Thoracic aorta (tissue), 2 donors: ENCODE measurements around the gene PYY. TPM values are rescaled to one million over a fixed set of nuclear protein-coding genes. Genes with fewer than 3 reads are reported as not detected.
A peak's percentile ranks its signal among the peaks of the same experiment; 100 is the strongest.
"Not testable (repeated sequence)": the region's sequence is repeated elsewhere in the genome, so short reads cannot be mapped to it uniquely, and the experiment has no call there.

Source experiments
- ATAC-seq: fragments of 150-250 bp; one replicate; pipeline ENCODE4 v1.8.0; 2017; ENCODE audit warnings: low read depth; ENCODE audit not compliant: insufficient number of reproducible peaks, low FRiP score
- DNase-seq: peaks from one replicate; pipeline ENCODE4 v3.0.0-alpha.2; 2020; ENCODE audit warnings: low spot score
- H3K27ac ChIP-seq, 2 donors: fragments of 200-600 bp; sonication (generic); 1 replicate in 1 of 2; 2 replicates in 1 of 2; pipeline ENCODE4 v1.5.1; 2016; ENCODE audit warnings: mild to moderate bottlenecking in 2 of 2, moderate library complexity in 2 of 2
- H3K27me3 ChIP-seq: fragments of 200-600 bp; sonication (generic); replicated peaks from 2 replicates; pipeline ENCODE4 v1.6.0; 2016; ENCODE audit warnings: mild to moderate bottlenecking; ENCODE audit not compliant: insufficient read depth
- H3K36me3 ChIP-seq: fragments of 200-600 bp; sonication (generic); one replicate; pipeline ENCODE4 v1.5.1; 2016
- H3K4me1 ChIP-seq, 2 donors: fragments of 200-600 bp; sonication (generic); 1 replicate in 1 of 2; 2 replicates in 1 of 2; pipeline versions ENCODE4 v1.5.1 to v1.6.0; 2016; ENCODE audit warnings: low read depth in 2 of 2, mild to moderate bottlenecking in 1 of 2; ENCODE audit not compliant: control insufficient read depth in 1 of 2
- H3K4me3 ChIP-seq: fragments of 200-600 bp; sonication (generic); 2 replicates; pipeline ENCODE4 v1.5.1; 2016; ENCODE audit warnings: mild to moderate bottlenecking
- H3K9me3 ChIP-seq: fragments of 200-600 bp; sonication (generic); 2 replicates; pipeline ENCODE4 v1.5.1; 2016
- CTCF ChIP-seq: fragments of 200-600 bp; sonication (generic); IDR thresholded peaks from one replicate; pipeline ENCODE4 v1.5.1; 2019; ENCODE audit warnings: antibody characterized with exemption
- total RNA-seq, 2 donors: library from RNA; depleted of rRNA; stranded (reverse); fragments of >200 nt; gene quantifications; one replicate each; pipeline versions ENCODE4 v1.1.0 to v1.2.3, GENCODE V29; 2016

PYY gene
- total RNA-seq, 2 donors from 2014 or later = not detected

- DNase-seq (no peak), ATAC-seq (no peak)
- no peaks in the 10 kb centered on the region for H3K36me3 ChIP-seq
- no peaks in the 10 kb centered on the region for H3K27me3 ChIP-seq
- H3K4me3 ChIP-seq = no peak overlapping the region
- TF ChIP-seq CTCF = no peak
- H3K27ac ChIP-seq = no peak overlapping the region
- H3K9me3 ChIP-seq = no peaks in the 10 kb centered on the region
- peaks cover 4 to 5% of the 10 kb centered on the region in 2 donors for H3K4me1 ChIP-seq
Observed at GRCh38 chr17:43932357-43932756, 21.4 kb downstream of the PYY start.

GRCh38 chr17:43931062-43931571 is 22.6 kb downstream of the PYY start:
- Histone ChIP-seq H3K4me1 (peaks cover 10 to 11% of the 10 kb centered on the region in 2 donors), H3K27me3 (no peaks in the 10 kb centered on the region), H3K27ac (no peak overlapping the region), H3K4me3 (no peak overlapping the region), H3K36me3 (no peaks in the 10 kb centered on the region), H3K9me3 (no peaks in the 10 kb centered on the region)
- DNase-seq (no peak), ATAC-seq (no peak)
- no peak for TF ChIP-seq CTCF

- no peaks in the 10 kb centered on the region for H3K9me3 ChIP-seq
- TF ChIP-seq CTCF = no peak
- H3K27me3 ChIP-seq = no peaks in the 10 kb centered on the region
- H3K4me3 ChIP-seq = no peak overlapping the region
- no peaks in the 10 kb centered on the region for H3K36me3 ChIP-seq
- H3K27ac ChIP-seq = no peak overlapping the region
- peaks cover 10 to 11% of the 10 kb centered on the region in 2 donors for H3K4me1 ChIP-seq
- ATAC-seq = no peak
- DNase-seq = no peak
Observed at GRCh38 chr17:43928609-43929008, 25.1 kb downstream of the PYY start.

- H3K27ac ChIP-seq, H3K36me3 ChIP-seq, ATAC-seq, DNase-seq, H3K27me3 ChIP-seq, H3K9me3 ChIP-seq: not testable (repeated sequence)
- H3K4me3 ChIP-seq = peak overlapping the region; percentile 55
- H3K4me1 ChIP-seq = peaks cover 10 to 11% of the 10 kb centered on the region in 2 donors
Observed at GRCh38 chr17:43927929-43928328, 25.8 kb downstream of the PYY start.

- ATAC-seq = no peak
- peak overlapping the region; percentile 55 for H3K4me3 ChIP-seq
- TF ChIP-seq CTCF = no peak
- no peak overlapping the region for H3K27ac ChIP-seq
- no peaks in the 10 kb centered on the region for H3K27me3 ChIP-seq
- no peaks in the 10 kb centered on the region for H3K9me3 ChIP-seq
- H3K36me3 ChIP-seq = no peaks in the 10 kb centered on the region
- H3K4me1 ChIP-seq = peaks cover 10 to 11% of the 10 kb centered on the region in 2 donors
- DNase-seq = no peak
Observed at GRCh38 chr17:43927060-43927864, 26.5 kb downstream of the PYY start.
